Endothelial cell of umbilical vein (primary cell): Measurements from ENCODE around the gene TRANK1.

ENCODE experiments used
- CTCF ChIP-seq, 2 donors: IDR thresholded peaks; 1 replicate in 1 of 2; 2 replicates in 1 of 2; pipeline ENCODE4 v1.5.1; 2011; ENCODE audit warnings: low read length in 2 of 2, mild to moderate bottlenecking in 2 of 2, moderate library complexity in 2 of 2, control low read depth in 1 of 2, inconsistent platforms in 1 of 2, low read depth in 1 of 2; ENCODE audit not compliant: insufficient read depth in 1 of 2; ENCODE audit errors: extremely low read depth in 1 of 2
- EZH2 ChIP-seq: IDR thresholded peaks from 2 replicates; pipeline ENCODE4 v1.6.1; 2012; ENCODE audit warnings: borderline replicate concordance, low read depth, mild to moderate bottlenecking, moderate library complexity, low read length, inconsistent platforms; ENCODE audit not compliant: severe bottlenecking
- FOS ChIP-seq: IDR thresholded peaks from 2 replicates; pipeline ENCODE4 v1.6.1; 2011; ENCODE audit warnings: mild to moderate bottlenecking, low read length, moderate library complexity, borderline replicate concordance; ENCODE audit not compliant: insufficient read depth
- MAX ChIP-seq: IDR thresholded peaks from 2 replicates; pipeline ENCODE4 v1.6.1; 2011; ENCODE audit not compliant: insufficient read depth, insufficient read length
- MYC ChIP-seq: IDR thresholded peaks from one replicate; pipeline ENCODE4 v1.6.1; 2011; ENCODE audit warnings: mild to moderate bottlenecking, low read depth, low read length
- POLR2A ChIP-seq: IDR thresholded peaks from 2 replicates; pipeline ENCODE4 v1.6.1; 2012; ENCODE audit warnings: low read depth, mild to moderate bottlenecking, control low read depth, low read length
- POLR2AphosphoS5 ChIP-seq: IDR thresholded peaks from 2 replicates; pipeline ENCODE4 v1.6.1; 2012; ENCODE audit warnings: low read depth, mild to moderate bottlenecking, control low read depth, low read length, moderate library complexity; ENCODE audit not compliant: insufficient read depth

GRCh38 chr3:36894914-36895313 lies 49.9 kb downstream of the TRANK1 start:
- TF ChIP-seq POLR2A (no peak), EZH2 (no peak), CTCF (IDR thresholded peaks at IDR 0.05; ENCODE audit: extremely low read depth in 1 of 2, insufficient read depth in 1 of 2, low read depth in 1 of 2, low read length in 2 of 2) (no peak), POLR2AphosphoS5 (no peak), MYC (no peak), MAX (no peak), FOS (no peak)
